Measurements from ENCODE around the gene APCDD1L.

DNA sequence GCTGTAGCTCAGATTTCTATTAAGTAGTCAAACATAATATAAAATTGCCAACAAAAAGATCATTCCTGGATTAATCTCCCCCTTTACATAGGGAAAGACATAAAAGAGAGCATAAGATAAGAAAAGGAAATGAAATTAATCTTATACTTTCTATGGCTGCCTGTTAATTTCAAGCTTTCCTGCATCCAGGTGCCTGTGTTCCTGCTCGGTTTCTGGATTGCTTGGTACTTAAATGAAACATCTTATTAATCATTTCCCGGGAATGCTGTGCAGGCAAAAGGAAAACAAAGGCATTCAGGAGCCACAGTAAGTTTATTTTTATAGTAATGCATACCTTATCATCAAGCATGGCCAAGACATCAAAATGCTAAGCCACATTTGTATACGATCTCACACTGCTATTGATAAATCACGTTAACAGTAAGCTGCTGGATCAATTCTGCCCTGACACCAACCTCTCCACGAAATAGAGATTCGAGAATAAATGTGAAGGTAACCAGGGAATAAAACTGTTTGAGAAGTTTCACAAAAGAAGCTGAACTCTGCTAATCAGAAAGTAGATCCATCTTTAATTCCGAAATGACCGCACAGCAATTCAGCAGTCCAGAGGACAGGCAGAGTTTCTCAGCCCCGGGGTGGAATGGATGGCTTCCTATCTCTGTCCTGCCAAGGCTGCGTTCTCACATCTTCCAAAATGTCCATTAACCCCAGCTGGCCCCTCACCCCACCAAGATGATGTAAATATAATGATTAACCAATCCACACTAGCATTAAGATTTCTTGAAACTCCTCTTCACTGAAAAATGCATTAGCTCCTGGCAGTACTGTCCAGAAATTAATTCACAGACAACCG lies 32.6 kb upstream of the APCDD1L start:
- TF ChIP-seq POLR2A (IDR thresholded peaks at IDR 0.05) (no peak), EP300 (IDR thresholded peaks at IDR 0.05) (no peak)
- TF ChIP-seq, protein P1, sequence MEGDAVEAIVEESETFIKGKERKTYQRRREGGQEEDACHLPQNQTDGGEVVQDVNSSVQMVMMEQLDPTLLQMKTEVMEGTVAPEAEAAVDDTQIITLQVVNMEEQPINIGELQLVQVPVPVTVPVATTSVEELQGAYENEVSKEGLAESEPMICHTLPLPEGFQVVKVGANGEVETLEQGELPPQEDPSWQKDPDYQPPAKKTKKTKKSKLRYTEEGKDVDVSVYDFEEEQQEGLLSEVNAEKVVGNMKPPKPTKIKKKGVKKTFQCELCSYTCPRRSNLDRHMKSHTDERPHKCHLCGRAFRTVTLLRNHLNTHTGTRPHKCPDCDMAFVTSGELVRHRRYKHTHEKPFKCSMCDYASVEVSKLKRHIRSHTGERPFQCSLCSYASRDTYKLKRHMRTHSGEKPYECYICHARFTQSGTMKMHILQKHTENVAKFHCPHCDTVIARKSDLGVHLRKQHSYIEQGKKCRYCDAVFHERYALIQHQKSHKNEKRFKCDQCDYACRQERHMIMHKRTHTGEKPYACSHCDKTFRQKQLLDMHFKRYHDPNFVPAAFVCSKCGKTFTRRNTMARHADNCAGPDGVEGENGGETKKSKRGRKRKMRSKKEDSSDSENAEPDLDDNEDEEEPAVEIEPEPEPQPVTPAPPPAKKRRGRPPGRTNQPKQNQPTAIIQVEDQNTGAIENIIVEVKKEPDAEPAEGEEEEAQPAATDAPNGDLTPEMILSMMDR (IDR thresholded peaks at IDR 0.05): no peak
